Fibroblast of mammary gland (primary cell): ENCODE measurements around the gene NFKB1.
A peak's percentile ranks its signal among the peaks of the same experiment; 100 is the strongest.

Source experiments
- DNase-seq: peaks from one replicate; pipeline ENCODE4 v3.0.0-alpha.2; 2010; ENCODE audit warnings: low read depth
- H3K4me3 ChIP-seq: 2 replicates; pipeline ENCODE4 v1.5.1; 2011; ENCODE audit warnings: low read depth, mild to moderate bottlenecking, low read length, moderate library complexity; ENCODE audit not compliant: control insufficient read depth
- CTCF ChIP-seq: conservative IDR thresholded peaks from 2 replicates; pipeline ENCODE4 v1.5.1; 2011; ENCODE audit warnings: low read depth, low read length, inconsistent platforms; ENCODE audit not compliant: control insufficient read depth, insufficient read depth

The NFKB1 gene

GRCh38 chr4:102543030-102543928 is 42.1 kb downstream of the NFKB1 start:
- H3K4me3 ChIP-seq, result no peak overlapping the region
- DNase-seq, result no peak

GRCh38 chr4:102546635-102547034 is 45.5 kb downstream of the NFKB1 start:
- DNase-seq, result no peak
- no peak overlapping the region for H3K4me3 ChIP-seq
- TF ChIP-seq CTCF, result no peak

More at GRCh38 chr4:102543030-102543928, 42.1 kb downstream of the NFKB1 start:
- no peak for TF ChIP-seq CTCF

- no peak for DNase-seq
- no peak overlapping the region for H3K4me3 ChIP-seq
- no peak for TF ChIP-seq CTCF
These were observed 46.8 kb downstream of the NFKB1 start for GRCh38 chr4:102547973-102548372.

GRCh38 chr4:102551958-102552565 is 50.9 kb downstream of the NFKB1 start:
- no peak for TF ChIP-seq CTCF
- DNase-seq, result no peak
- no peak overlapping the region for H3K4me3 ChIP-seq

- no peak for TF ChIP-seq CTCF
- no peak for DNase-seq
- H3K4me3 ChIP-seq, result no peak overlapping the region
These were observed 51.6 kb downstream of the NFKB1 start for GRCh38 chr4:102552781-102553180.

GRCh38 chr4:102553982-102554381 is 52.8 kb downstream of the NFKB1 start:
- no peak for TF ChIP-seq CTCF
- H3K4me3 ChIP-seq, result no peak overlapping the region
- peak; percentile 35 for DNase-seq

- H3K4me3 ChIP-seq, result no peak overlapping the region
- DNase-seq, result peak; percentile 89
- no peak for TF ChIP-seq CTCF
These were observed 53.3 kb downstream of the NFKB1 start for GRCh38 chr4:102554482-102554881.
